ENCODE results near the gene UBE2I. TPM values are rescaled to one million over a fixed set of nuclear protein-coding genes. Genes with fewer than 3 reads are reported as not detected.
A peak's percentile ranks its signal among the peaks of the same experiment; 100 is the strongest.

UBE2I gene
- total and polyA plus RNA-seq, 2 donors (not counting 1 experiment from before 2014, with no cell fraction given): 152 to 265 TPM

- TF ChIP-seq CTCF (IDR thresholded peaks at IDR 0.05) (no peak), EZH2 (IDR thresholded peaks at IDR 0.05; ENCODE audit: borderline replicate concordance, insufficient read depth, low read depth, low read length, poor library complexity, severe bottlenecking) (no peak)
- peak overlapping the region; percentile 96 for H3K27ac Mint-ChIP-seq
- peak; percentile 90 for DNase-seq
- Histone ChIP-seq H3K9ac (ENCODE audit: low read length) (peak overlapping the region; percentile 76), H2AFZ (ENCODE audit: insufficient read depth, low read depth, low read length, poor library complexity, severe bottlenecking) (no peak overlapping the region), H3K27ac (ENCODE audit: low read length in 2 of 2) (peak overlapping the region; percentile 90 to 91), H3K9me3 (ENCODE audit: control extremely low read depth in 1 of 3, control insufficient read depth in 2 of 3, insufficient read depth in 1 of 3, low read length in 2 of 3) (peaks cover 0 to 25% (median 3%) of the 10 kb centered on the region in 3 donors), H3K4me1 (ENCODE audit: control insufficient read depth in 2 of 2, insufficient read depth in 2 of 2, low read length in 2 of 2) (peaks cover 48 to 66% of the 10 kb centered on the region in 2 donors), H3K36me3 (replicated peaks in 1 of 2; ENCODE audit: control extremely low read depth in 1 of 2, control insufficient read depth in 1 of 2, extremely low read depth in 1 of 2, insufficient read depth in 2 of 2, low read length in 1 of 2) (no peaks in the 10 kb centered on the region), H3K4me3 (ENCODE audit: control extremely low read depth in 1 of 5, extremely low read depth in 1 of 5, insufficient read depth in 1 of 5, low read depth in 2 of 5, low read length in 4 of 5) (peak overlapping the region; percentile 34 to 63 (median 48)), H3K27me3 (replicated peaks in 1 of 4; ENCODE audit: control extremely low read depth in 1 of 4, control insufficient read depth in 3 of 4, insufficient read depth in 4 of 4, low read length in 3 of 4) (peaks cover 0 to 47% (median 20%) of the 10 kb centered on the region in 4 experiments), H3K4me2 (replicated peaks; ENCODE audit: low read depth, low read length, poor library complexity, severe bottlenecking) (peak overlapping the region; percentile 97), H3K79me2 (ENCODE audit: control insufficient read depth, insufficient read depth, low read length) (peaks cover 3% of the 10 kb centered on the region), H4K20me1 (ENCODE audit: control insufficient read depth, insufficient read depth, low read length, poor library complexity, severe bottlenecking) (peaks cover 18% of the 10 kb centered on the region)
- peaks cover 23% of the 10 kb centered on the region for H3K4me1 Mint-ChIP-seq
- 6% methylated on average over 33 of the region's 34 CpGs for WGBS (ENCODE audit: insufficient coverage)
- ATAC-seq (ENCODE audit: low read depth): peak; percentile 65
- intact Hi-C loops (cut with micrococcal nuclease): loop anchor here (1.0 kb wide), 1 partner anchor 23 kb away; the partner anchor contains the start of gene UBE2I
- H3K4me3 Mint-ChIP-seq: peak overlapping the region; percentile 88
- ChIA-PET POLR2A (interaction anchor here (0.5 to 2.6 kb wide), 12 partner anchors 9 to 919 kb away, joined by 3 to 14 read pairs (median 5); partner anchors contain the start of genes ECI1, UBE2I and UQCC4), CTCF (interaction anchor here (1.2 to 2.1 kb wide), 3 partner anchors 11 to 31 kb away, joined by 3 to 8 read pairs (median 3); no protein-coding TSS in a partner anchor)
- no peaks in the 10 kb centered on the region for H3K9me3 Mint-ChIP-seq (ENCODE audit: insufficient read depth)
- H3K27me3 Mint-ChIP-seq: peaks cover 7% of the 10 kb centered on the region
Measured at GRCh38 chr16:1331712-1332617, 22.5 kb downstream of the UBE2I start.

All from B cell (primary cell).